ENCODE measurements around the gene RPL31. TPM values are rescaled to one million over a fixed set of nuclear protein-coding genes. Genes with fewer than 3 reads are reported as not detected.

The RPL31 gene
- total RNA-seq, 1 donor from 2014 or later = 1,129 TPM

DNA sequence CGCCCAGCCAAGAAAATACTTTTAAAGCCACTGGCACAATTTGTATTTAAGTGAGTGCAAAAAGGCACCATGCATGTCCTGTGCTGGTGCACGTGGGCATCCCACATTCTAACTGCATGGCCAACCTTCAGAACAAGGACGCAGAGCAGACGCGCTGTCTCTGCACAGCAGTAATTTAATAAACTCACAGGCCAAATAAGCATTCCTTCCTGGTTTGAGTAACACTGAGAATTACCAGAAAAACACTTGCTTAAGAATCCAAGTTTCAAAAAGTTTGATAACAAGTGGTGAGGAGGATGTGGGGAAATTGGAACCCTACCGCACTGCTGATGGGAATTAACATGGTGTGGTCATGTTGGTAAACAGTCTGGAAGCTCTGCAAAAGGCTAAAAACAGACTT lies 38.7 kb downstream of the RPL31 start:
- Histone ChIP-seq H3K4me2 (ENCODE audit: low read length) (no peak overlapping the region), H3K4me3 (ENCODE audit: insufficient read depth, low read depth, low read length) (no peak overlapping the region), H3K36me3 (ENCODE audit: insufficient read depth, low read length) (no peaks in the 10 kb centered on the region), H3K79me2 (ENCODE audit: insufficient read depth, low read length) (no peaks in the 10 kb centered on the region), H3K27me3 (ENCODE audit: insufficient read depth, low read length) (no peaks in the 10 kb centered on the region), H3K9me3 (ENCODE audit: insufficient read depth, low read depth, low read length) (no peaks in the 10 kb centered on the region), H4K20me1 (ENCODE audit: insufficient read depth, low read length) (no peaks in the 10 kb centered on the region), H2AFZ (ENCODE audit: low read depth, low read length) (no peak overlapping the region), H3K9ac (ENCODE audit: low read length) (no peak overlapping the region), H3K4me1 (ENCODE audit: insufficient read depth, low read length) (no peaks in the 10 kb centered on the region), H3K27ac (ENCODE audit: low read depth, low read length) (no peak overlapping the region)
- H3K4me3 Mint-ChIP-seq (ENCODE audit: unreplicated experiment) = no peak overlapping the region
- DNase-seq (ENCODE audit: low read depth) (no peak), FAIRE-seq (no peak)
- H3K27ac Mint-ChIP-seq (ENCODE audit: unreplicated experiment) = no peak overlapping the region
- peaks cover 2% of the 10 kb centered on the region for H3K4me1 Mint-ChIP-seq (ENCODE audit: low read depth, unreplicated experiment)
- H3K27me3 Mint-ChIP-seq (ENCODE audit: low read depth, unreplicated experiment) = no peaks in the 10 kb centered on the region
- no peaks in the 10 kb centered on the region for H3K9me3 Mint-ChIP-seq (ENCODE audit: unreplicated experiment)
- no peaks in the 10 kb centered on the region for H3K36me3 Mint-ChIP-seq (ENCODE audit: low read depth, unreplicated experiment)
- TF ChIP-seq EZH2 (IDR thresholded peaks at IDR 0.05; ENCODE audit: insufficient read depth, low read length) (no peak), CTCF (IDR thresholded peaks at IDR 0.05; ENCODE audit: insufficient read depth, low read depth, low read length) (no peak)

- H2AFZ ChIP-seq (ENCODE audit: low read depth, low read length) = no peak overlapping the region
- H3K9ac ChIP-seq (ENCODE audit: low read length) = no peak overlapping the region
- no peak overlapping the region for H3K4me3 ChIP-seq (ENCODE audit: insufficient read depth, low read depth, low read length)
- no peaks in the 10 kb centered on the region for H3K4me1 ChIP-seq (ENCODE audit: insufficient read depth, low read length)
- H3K4me2 ChIP-seq (ENCODE audit: low read length) = no peak overlapping the region
- TF ChIP-seq EZH2 (IDR thresholded peaks at IDR 0.05; ENCODE audit: insufficient read depth, low read length) (no peak), CTCF (IDR thresholded peaks at IDR 0.05; ENCODE audit: insufficient read depth, low read depth, low read length) (no peak)
- H4K20me1 ChIP-seq (ENCODE audit: insufficient read depth, low read length) = no peaks in the 10 kb centered on the region
- H3K27me3 ChIP-seq (ENCODE audit: insufficient read depth, low read length) = no peaks in the 10 kb centered on the region
- H3K4me3 Mint-ChIP-seq (ENCODE audit: unreplicated experiment) = no peak overlapping the region
- DNase-seq (ENCODE audit: low read depth) = no peak
- H3K9me3 ChIP-seq (ENCODE audit: insufficient read depth, low read depth, low read length) = no peaks in the 10 kb centered on the region
- H3K36me3 Mint-ChIP-seq (ENCODE audit: low read depth, unreplicated experiment) = no peaks in the 10 kb centered on the region
- H3K36me3 ChIP-seq (ENCODE audit: insufficient read depth, low read length) = no peaks in the 10 kb centered on the region
- H3K27me3 Mint-ChIP-seq (ENCODE audit: low read depth, unreplicated experiment) = no peaks in the 10 kb centered on the region
- H3K27ac Mint-ChIP-seq (ENCODE audit: unreplicated experiment) = no peak overlapping the region
- no peaks in the 10 kb centered on the region for H3K79me2 ChIP-seq (ENCODE audit: insufficient read depth, low read length)
- H3K4me1 Mint-ChIP-seq (ENCODE audit: low read depth, unreplicated experiment) = peaks cover 2% of the 10 kb centered on the region
- H3K9me3 Mint-ChIP-seq (ENCODE audit: unreplicated experiment) = no peaks in the 10 kb centered on the region
- H3K27ac ChIP-seq (ENCODE audit: low read depth, low read length) = no peak overlapping the region
- no peak for FAIRE-seq
Observed at GRCh38 chr2:101041413-101041812, 39.3 kb downstream of the RPL31 start.

DNA sequence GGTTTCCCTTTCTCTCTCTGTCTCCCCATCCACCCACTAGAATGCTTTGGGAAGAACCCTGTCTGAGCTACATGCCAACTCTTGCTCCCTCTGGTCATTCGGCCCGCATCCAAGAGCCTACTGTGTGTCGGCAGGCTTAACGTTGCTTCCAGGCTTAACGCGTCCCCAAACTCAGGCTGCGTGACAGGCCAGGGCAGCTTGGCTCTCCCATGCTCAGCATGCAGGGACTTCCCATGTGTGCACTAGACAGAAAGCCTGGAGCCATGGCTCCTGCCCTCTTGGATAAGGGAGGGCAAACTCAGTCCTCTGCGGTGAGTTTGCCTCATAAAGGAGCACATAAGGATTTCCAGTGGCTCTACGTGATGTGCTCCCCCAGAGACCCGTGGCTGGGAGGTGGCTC lies 43.2 kb downstream of the RPL31 start:
- Histone ChIP-seq H2AFZ (ENCODE audit: low read depth, low read length) (no peak overlapping the region), H3K79me2 (ENCODE audit: insufficient read depth, low read length) (no peaks in the 10 kb centered on the region), H3K4me2 (ENCODE audit: low read length) (no peak overlapping the region), H3K27ac (ENCODE audit: low read depth, low read length) (no peak overlapping the region), H3K36me3 (ENCODE audit: insufficient read depth, low read length) (no peaks in the 10 kb centered on the region), H3K27me3 (ENCODE audit: insufficient read depth, low read length) (no peaks in the 10 kb centered on the region), H3K9ac (ENCODE audit: low read length) (no peak overlapping the region), H3K4me3 (ENCODE audit: insufficient read depth, low read depth, low read length) (no peak overlapping the region), H4K20me1 (ENCODE audit: insufficient read depth, low read length) (no peaks in the 10 kb centered on the region), H3K4me1 (ENCODE audit: insufficient read depth, low read length) (peaks cover 3% of the 10 kb centered on the region), H3K9me3 (ENCODE audit: insufficient read depth, low read depth, low read length) (no peaks in the 10 kb centered on the region)
- Mint-ChIP-seq H3K27ac (ENCODE audit: unreplicated experiment) (no peak overlapping the region), H3K4me1 (ENCODE audit: low read depth, unreplicated experiment) (no peaks in the 10 kb centered on the region), H3K27me3 (ENCODE audit: low read depth, unreplicated experiment) (no peaks in the 10 kb centered on the region), H3K4me3 (ENCODE audit: unreplicated experiment) (no peak overlapping the region), H3K9me3 (ENCODE audit: unreplicated experiment) (no peaks in the 10 kb centered on the region), H3K36me3 (ENCODE audit: low read depth, unreplicated experiment) (no peaks in the 10 kb centered on the region)
- no peak for FAIRE-seq
- TF ChIP-seq CTCF (IDR thresholded peaks at IDR 0.05; ENCODE audit: insufficient read depth, low read depth, low read length) = no peak
- no peak for TF ChIP-seq EZH2 (IDR thresholded peaks at IDR 0.05; ENCODE audit: insufficient read depth, low read length)
- no peak for DNase-seq (ENCODE audit: low read depth)
